IPS-18c (cell line): ENCODE measurements around the gene CDC27.
"Not testable (repeated sequence)": the region's sequence is repeated elsewhere in the genome, so short reads cannot be mapped to it uniquely, and the experiment has no call there.

ENCODE experiments used
- H3K4me3 ChIP-seq: 2 replicates; pipeline ENCODE4 v1.7.0; 2013; ENCODE audit warnings: low read depth, mild to moderate bottlenecking, low read length, moderate library complexity; ENCODE audit not compliant: insufficient read depth
- H3K9me3 ChIP-seq: one replicate; pipeline ENCODE4 v1.6.1; 2013; ENCODE audit warnings: mild to moderate bottlenecking, low read length, moderate library complexity; ENCODE audit not compliant: control insufficient read depth, insufficient read depth

Gene CDC27

DNA sequence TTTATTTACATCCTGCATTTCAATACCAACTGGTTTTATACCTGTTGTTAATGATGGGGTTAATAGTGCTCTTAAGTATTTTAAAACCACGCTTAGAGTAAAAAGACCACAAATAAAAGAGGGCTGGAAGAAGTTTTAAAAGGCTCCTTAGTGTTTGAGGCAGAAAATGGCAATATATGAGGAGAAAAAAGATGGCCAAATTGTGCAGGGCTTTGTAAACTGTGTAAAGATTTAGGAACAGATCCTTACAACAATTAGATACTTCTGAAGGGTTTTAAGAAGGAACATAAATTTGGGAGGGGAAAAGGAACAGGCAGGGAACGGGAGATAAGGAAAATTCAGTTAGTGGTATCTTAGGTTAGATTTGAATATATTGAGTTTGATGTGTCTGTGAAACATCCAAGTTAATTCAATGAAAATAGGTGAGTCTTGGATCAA is 12.7 kb downstream of the CDC27 start:
- Histone ChIP-seq H3K4me3 (no peak overlapping the region), H3K9me3 (no peaks in the 10 kb centered on the region)

DNA sequence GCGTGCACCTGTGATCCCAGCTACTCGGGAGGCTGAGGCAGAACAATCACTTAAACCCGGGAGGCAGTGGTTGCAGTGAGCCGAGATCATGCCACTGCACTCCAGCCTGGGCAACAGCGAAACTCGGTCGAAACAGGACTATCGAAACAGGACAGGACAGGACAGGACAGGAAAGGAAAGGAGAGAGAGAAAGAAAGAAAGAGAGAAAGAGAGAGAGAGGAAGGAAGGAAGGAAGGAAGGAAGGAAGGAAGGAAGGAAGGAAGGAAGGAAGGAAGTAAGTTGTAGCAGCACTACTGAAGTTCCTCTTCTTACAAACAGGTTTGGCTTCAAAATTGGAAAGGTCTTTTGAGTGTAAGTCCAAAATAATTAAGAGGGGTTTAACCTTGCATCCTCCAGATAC is 14.3 kb downstream of the CDC27 start:
- H3K9me3 ChIP-seq = not testable (repeated sequence)

DNA sequence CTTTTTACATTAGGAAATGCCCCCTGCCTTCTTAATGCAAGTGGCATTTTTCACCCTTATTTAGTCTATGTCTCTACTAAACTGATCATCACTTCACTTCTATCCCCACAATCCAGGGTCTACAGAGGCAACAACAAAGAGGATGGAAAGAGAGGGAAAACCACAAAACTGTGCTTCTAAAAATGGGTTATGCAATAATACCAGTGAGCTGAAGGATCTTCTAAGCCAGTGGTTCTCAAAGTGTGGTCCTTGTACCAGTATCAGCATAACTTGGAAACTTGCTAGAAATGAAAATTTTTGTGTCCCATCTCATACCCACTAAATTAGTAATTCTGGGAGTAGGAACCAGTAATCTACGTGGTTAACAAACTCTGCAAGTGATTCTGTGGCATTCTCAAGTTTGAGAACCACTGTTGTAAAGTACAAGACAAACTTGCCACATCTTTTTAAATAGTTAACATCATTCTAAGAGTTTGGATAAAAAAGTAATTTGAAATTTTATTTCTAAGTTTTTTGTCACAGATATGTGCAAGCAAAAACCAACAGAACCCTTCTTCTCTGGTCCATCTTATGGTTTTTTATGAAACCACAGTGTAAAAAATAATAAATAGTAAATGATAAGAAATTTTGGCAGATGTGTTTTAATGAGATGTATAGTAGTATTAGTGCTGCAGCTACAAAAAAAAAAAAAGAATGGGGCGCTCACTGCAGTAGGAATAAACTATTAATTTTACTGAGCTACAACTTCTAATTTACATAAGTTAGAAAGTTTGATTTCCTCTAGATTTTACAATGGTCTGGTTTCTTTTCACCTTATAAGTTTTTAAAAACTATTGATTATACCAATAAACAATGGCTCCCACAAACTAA is 16.2 kb downstream of the CDC27 start:
- Histone ChIP-seq H3K4me3 (no peak overlapping the region), H3K9me3 (no peaks in the 10 kb centered on the region)

More for the DNA sequence above, 14.3 kb downstream of the CDC27 start:
- H3K4me3 ChIP-seq = not testable (repeated sequence)

DNA sequence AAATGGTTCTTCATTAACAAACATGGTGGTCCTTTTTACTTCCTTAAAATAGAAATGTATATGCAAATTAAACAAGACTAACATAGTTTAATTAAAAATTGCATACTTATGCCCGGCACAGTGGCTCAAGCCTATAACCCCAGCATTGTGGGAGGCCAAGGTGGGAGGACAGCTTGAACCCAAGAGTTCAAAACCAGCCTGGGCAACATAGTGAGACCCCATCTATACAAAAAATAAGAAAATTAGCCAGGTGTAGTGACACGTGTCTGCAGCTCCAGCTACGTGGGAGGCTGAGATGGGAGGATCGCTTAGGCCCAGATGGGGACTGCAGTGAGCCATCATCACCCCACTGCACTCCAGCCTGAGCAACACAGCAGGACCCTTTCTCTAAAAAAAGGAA is 18.4 kb downstream of the CDC27 start:
- no peaks in the 10 kb centered on the region for H3K9me3 ChIP-seq
- no peak overlapping the region for H3K4me3 ChIP-seq

DNA sequence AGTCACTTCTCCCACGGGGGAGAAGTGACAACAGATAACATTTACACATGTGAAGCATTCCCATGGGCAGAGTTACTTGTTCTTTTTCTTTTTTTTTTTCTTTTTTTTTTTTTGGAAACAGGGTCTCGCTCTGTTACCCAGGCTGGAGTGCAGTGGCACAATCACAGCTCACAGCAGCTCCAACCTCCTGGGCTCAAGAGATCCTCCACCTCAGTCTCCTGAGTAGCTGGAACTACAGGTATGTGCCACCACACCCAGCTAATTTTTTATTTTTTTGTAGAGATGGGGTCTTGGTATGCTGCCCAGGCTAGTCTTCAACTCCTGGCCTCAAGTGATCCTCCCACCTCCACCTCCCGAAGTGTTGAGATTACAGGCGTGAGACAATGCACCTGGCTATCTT is 20.2 kb downstream of the CDC27 start:
- H3K4me3 ChIP-seq, H3K9me3 ChIP-seq: not testable (repeated sequence)

DNA sequence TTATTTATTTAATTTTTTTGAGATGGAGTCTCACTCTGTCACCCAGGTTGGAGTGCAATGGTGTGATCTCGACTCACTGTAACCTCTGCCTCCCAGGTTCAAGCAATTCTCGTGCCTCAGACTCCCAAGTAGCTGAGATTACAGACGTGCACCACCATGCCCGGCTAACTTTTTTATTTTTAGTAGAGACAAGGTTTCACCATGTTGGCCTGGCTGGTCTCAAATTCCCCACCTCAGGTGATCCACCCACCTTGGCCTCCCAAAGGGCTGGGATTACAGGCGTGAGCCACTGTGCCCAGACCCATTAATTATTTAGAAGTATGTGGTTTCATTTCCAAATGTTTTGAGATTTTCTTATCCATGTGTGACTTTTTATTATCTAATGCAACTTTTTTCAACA is 22.2 kb downstream of the CDC27 start:
- H3K4me3 ChIP-seq, H3K9me3 ChIP-seq: not testable (repeated sequence)

DNA sequence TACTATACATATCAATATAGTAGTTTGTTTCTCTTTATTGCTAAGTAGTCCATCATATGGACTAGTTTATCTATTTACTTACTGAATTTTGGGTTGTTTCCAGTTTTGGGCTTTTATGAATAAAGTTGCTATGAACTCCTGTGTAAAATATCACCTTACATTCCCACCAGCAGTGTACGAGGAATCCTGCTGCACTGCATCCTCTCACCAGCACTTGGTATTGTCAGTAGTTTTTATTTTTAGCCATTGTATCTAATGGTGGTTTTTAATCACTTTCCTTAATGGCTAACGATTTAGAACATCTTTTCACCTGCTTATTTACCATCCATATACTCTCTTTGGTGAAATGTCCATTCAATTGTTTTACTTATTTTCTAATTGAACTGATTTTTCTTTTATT is 24.0 kb downstream of the CDC27 start:
- H3K4me3 ChIP-seq = no peak overlapping the region
- no peaks in the 10 kb centered on the region for H3K9me3 ChIP-seq

DNA sequence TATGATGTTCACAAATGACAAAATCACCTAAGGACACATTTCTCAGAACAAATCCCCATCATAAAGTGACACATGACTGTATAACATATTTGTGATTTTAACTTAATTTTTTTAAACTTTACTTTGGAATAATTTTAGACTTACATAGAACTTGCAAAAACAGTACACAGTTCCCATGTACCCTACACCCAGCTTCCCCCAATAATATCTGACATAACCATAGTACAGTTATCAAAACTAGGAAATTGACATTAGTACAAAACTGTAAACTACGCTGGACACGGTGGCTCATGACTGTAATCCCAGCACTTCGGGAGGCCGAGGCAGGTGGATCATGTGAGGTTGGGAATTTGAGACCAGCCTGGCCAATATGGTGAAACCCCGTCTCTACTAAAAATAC is 24.8 kb downstream of the CDC27 start:
- no peaks in the 10 kb centered on the region for H3K9me3 ChIP-seq
- no peak overlapping the region for H3K4me3 ChIP-seq

DNA sequence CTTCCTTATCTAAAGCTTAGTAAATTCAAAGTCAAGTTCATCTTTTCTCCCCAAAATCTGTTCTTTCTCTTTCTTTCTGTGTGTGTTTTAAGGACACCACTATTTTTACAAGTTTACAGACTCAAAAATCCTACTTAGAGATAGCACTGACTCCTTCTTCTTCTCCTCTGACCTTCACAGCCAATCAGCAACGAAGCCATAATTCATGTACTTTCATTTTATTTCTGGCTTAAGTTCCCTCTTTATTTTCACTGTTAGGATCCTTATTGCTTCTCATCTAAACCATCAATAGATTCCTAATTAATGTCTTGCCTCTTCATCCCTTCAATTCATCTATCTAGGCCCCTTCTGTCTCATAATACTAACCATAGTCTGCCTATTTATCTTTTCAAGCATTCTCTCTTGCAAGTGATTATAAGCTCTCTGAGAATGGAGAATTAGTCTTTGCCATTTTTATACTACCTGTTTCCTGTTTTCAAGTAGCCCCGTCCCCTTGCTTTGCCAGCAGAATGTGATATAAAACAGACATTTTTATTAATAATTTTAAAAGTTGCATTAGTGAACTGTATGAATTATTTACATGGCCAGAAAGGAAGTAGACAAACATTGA is 27.0 kb downstream of the CDC27 start:
- Histone ChIP-seq H3K9me3 (peaks cover 2% of the 10 kb centered on the region), H3K4me3 (no peak overlapping the region)

DNA sequence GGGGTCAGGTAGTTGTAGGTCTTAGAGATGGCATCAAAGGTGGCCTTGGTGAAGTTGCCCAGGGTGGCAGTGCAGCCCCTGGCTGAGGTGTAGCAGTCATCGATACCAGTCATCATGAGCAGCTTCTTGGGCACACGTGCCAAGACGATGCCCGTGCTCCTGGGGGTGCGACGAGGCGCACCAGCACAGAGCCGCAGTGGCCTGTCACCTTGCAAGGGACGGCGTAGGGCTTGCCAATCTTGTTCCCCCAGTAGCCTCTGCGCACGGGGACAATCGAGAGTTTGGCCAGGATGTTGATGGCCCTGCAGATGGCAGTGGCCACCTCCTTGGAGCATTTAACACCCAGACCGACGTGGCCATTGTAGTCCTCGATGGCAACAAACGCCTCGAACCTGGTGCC is 29.8 kb downstream of the CDC27 start:
- Histone ChIP-seq H3K4me3 (no peak overlapping the region), H3K9me3 (peaks cover 2% of the 10 kb centered on the region)

DNA sequence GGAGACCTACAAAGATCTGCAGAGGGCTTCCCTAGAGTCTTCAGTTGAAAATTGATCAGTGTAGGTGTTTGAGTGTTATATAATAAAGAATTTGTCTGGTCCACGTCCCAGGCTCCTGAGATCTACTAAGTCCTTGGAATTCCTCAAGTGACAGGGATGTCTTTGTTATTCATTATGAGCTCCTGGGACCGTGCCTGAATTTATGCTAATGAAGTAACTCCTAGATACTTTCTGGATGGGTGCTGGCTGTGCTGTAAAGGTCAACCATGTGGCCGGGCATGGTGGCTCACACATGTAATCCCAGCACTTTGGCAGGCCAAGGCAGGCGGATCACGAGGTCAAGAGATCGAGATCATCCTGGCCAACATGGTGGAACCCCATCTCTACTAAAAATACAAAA is 43.7 kb downstream of the CDC27 start:
- Histone ChIP-seq H3K9me3 (no peaks in the 10 kb centered on the region), H3K4me3 (no peak overlapping the region; the same call in 1 of the 2 replicates)

DNA sequence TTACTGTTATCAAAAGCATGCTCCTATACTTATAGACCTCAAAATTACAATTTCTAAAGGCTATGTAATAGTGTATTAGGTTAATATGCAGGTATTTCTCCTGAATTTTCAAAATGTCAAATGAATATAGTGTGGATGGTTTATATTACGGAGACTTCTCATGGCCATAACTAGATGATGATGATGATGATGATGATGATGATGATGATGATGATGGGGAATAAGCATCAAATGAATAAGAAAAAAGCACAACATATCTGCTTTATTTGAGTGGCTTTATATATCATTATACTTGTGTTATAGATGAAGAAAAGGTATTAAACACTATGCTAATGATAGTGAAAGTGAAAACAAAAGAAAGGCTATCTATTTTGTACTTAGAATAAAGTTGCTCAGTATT is 53.9 kb downstream of the CDC27 start:
- Histone ChIP-seq H3K9me3 (no peaks in the 10 kb centered on the region), H3K4me3 (no peak overlapping the region)

DNA sequence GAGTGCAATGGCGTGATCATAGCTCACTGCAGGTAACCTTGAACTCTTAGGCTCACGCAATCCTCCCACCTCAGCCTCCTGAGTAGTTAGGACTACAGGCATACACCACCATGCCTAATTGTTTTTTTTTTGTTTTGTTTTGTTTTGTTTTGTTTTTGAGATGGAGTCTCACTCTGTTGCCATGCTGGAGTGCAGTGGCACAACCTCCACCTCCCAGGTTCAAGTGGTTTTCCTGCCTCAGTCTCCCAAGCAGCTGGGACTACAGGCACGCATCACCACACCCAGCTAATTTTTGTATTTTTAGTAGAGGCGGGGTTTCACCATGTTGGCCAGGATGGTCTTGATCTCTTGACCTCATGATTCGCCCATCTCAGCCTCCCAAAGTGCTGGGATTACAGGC is 54.7 kb downstream of the CDC27 start:
- H3K4me3 ChIP-seq, H3K9me3 ChIP-seq: not testable (repeated sequence)

DNA sequence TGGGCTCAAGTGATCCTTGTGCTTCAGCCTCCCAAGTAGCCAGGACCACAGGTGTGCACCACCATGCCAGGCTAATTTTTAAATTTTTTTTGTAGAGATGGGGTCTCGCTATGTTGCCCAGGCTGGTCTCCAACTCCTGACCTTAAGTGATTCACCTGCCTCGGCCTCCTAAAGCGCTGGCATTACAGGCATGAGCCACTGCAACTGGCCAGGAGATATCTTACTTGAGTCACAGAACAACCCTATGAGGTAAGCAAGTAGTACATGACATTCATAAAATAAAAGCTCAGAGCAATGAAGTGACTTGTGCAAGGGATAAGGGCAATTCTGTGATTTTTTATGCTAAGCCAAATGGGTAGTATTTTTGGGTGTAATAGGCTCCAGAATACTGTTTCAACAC is 57.3 kb downstream of the CDC27 start:
- no peak overlapping the region for H3K4me3 ChIP-seq

DNA sequence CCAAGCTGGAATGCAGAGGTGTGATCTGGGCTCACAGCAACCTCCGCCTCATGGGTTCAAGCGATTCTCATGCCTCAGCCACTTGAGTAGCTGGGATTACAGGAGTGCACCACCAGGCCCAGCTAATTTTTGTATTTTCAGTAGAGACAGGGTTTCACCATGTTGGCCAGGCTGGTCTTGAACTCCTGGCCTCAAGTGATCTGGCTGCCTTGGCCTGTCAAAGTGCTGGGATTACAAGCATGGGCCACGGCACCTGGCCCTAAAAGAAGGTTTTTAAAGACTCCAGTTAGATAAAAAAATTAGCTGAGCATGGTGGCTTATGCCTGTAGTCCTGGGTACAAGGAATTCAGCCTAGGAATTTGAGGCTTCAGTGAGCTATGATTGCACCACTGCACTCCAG is 62.3 kb downstream of the CDC27 start:
- not testable (repeated sequence) for H3K4me3 ChIP-seq

More for the DNA sequence above, 57.3 kb downstream of the CDC27 start:
- no peaks in the 10 kb centered on the region for H3K9me3 ChIP-seq

DNA sequence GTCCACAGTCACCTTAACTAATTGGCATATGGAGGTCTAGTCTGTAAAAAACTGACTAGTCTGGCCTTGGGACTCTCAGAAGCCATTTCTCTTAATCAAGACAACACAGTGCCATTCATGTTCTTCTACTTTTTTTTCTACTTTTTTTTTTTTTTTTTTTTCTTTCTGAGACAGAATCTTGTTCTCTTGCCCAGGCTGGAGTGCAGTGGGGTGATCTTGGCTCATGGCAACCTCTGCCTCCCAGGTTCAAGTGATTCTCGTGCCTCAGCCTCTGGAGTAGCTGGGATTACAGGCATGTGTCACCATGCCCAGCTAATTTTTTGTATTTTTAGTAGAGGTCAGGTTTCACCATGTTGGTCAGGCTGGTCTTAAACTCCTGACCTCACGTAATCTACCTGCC is 65.8 kb downstream of the CDC27 start:
- not testable (repeated sequence) for H3K4me3 ChIP-seq, H3K9me3 ChIP-seq

More for the DNA sequence above, 62.3 kb downstream of the CDC27 start:
- H3K9me3 ChIP-seq = not testable (repeated sequence)

DNA sequence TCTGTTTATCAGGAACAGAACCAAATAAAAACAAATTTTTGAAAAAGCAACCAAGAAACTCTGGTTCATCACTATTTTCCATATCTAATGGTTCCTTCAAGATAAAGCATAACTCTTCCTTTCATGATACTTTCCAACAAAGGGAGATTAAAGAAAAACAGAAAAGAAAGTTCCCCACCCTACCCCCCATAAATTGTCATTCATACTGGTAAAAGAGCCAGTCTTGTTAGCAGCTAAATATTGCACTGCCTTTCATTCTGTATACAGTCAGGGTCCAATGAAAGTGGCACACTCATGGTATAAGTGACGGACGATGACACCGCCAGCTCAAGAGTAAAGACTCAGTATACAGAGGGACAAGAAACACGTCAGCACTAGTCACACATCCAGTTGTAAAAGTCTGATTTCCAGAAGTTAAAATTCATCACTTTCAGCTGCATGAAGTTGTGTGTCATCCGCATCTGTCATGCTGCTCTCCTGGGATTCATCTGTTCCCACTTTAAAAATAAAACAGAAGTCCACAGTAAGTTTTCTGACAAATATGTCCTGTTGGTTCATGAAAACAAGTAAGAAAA is 68.5 kb downstream of the CDC27 start:
- H3K9me3 ChIP-seq = no peaks in the 10 kb centered on the region
- H3K4me3 ChIP-seq = no peak overlapping the region
